B cell (primary cell): ENCODE results near the gene CELF2. TPM values are rescaled to one million over a fixed set of nuclear protein-coding genes. Genes with fewer than 3 reads are reported as not detected.

Source experiments
- ATAC-seq: fragments of 200-7000 bp; cut with Tn5 transposase; one replicate; pipeline ENCODE4 v1.10.0; 2021; ENCODE audit warnings: low read depth, mild to moderate bottlenecking, moderate number of reproducible peaks, moderate library complexity
- CTCF ChIA-PET: fragments of 350-600 bp; sonication (Branson Sonifier 250); formaldehyde crosslinking; loops from one replicate; lab custom pipeline; 2021; ENCODE audit warnings: antibody characterized with exemption, inconsistent platforms; lab: Charles Lee
- POLR2A ChIA-PET: fragments of 350-600 bp; sonication (Branson Sonifier 250); formaldehyde crosslinking; loops from one replicate; lab custom pipeline; 2021; ENCODE audit warnings: antibody characterized with exemption; lab: Charles Lee
- DNase-seq: peaks from one replicate; pipeline ENCODE4 v3.0.0; 2013
- H2AFZ ChIP-seq: 2 replicates; pipeline ENCODE4 v1.6.1; 2012; ENCODE audit warnings: mild to moderate bottlenecking, low read depth, low read length; ENCODE audit not compliant: insufficient read depth, poor library complexity, severe bottlenecking
- H3K27ac ChIP-seq, 2 donors: 1 replicate in 1 of 2; 2 replicates in 1 of 2; pipeline ENCODE4 v1.5.1; 2012 to 2013; ENCODE audit warnings: low read length in 2 of 2, mild to moderate bottlenecking in 2 of 2, moderate library complexity in 1 of 2
- H3K27me3 ChIP-seq, 4 experiments: fragments of 200-600 bp in 1 of 4; sonication (generic) in 1 of 4; replicated peaks in 1 of 4; 1 replicate in 2 of 4; 2 replicates in 2 of 4; pipeline versions ENCODE4 v1.6.1 to v1.7.0; 2013 to 2016; ENCODE audit warnings: low read length in 3 of 4, mild to moderate bottlenecking in 2 of 4, mixed read lengths in 1 of 4, moderate library complexity in 1 of 4; ENCODE audit not compliant: insufficient read depth in 4 of 4, control insufficient read depth in 3 of 4; ENCODE audit errors: control extremely low read depth in 1 of 4
- H3K36me3 ChIP-seq, 2 experiments: replicated peaks in 1 of 2; 1 replicate in 1 of 2; 2 replicates in 1 of 2; pipeline versions ENCODE4 v1.6.1 to v1.7.1; 2013; ENCODE audit warnings: low read length in 1 of 2; ENCODE audit not compliant: insufficient read depth in 2 of 2, control insufficient read depth in 1 of 2; ENCODE audit errors: control extremely low read depth in 1 of 2, extremely low read depth in 1 of 2
- H3K4me1 ChIP-seq, 2 donors: fragments of 200-600 bp in 1 of 2; sonication (generic) in 1 of 2; 1 replicate in 1 of 2; 2 replicates in 1 of 2; pipeline versions ENCODE4 v1.5.1 to v1.6.1; 2013 to 2017; ENCODE audit warnings: low read length in 2 of 2; ENCODE audit not compliant: control insufficient read depth in 2 of 2, insufficient read depth in 2 of 2
- H3K4me2 ChIP-seq: replicated peaks from 2 replicates; pipeline ENCODE3; 2012; ENCODE audit warnings: mild to moderate bottlenecking, low read depth, low read length; ENCODE audit not compliant: poor library complexity, severe bottlenecking
- H3K4me3 ChIP-seq, 5 experiments: fragments of 200-600 bp in 1 of 5; sonication (generic) in 1 of 5; 1 replicate in 3 of 5; 2 replicates in 2 of 5; pipeline versions ENCODE4 v1.5.1 to v1.7.0; 2011 to 2016; ENCODE audit warnings: low read length in 4 of 5, mild to moderate bottlenecking in 4 of 5, low read depth in 2 of 5, control low read depth in 1 of 5, moderate library complexity in 1 of 5; ENCODE audit not compliant: insufficient read depth in 1 of 5; ENCODE audit errors: control extremely low read depth in 1 of 5, extremely low read depth in 1 of 5
- H3K79me2 ChIP-seq: fragments of 200-600 bp; sonication (generic); one replicate; pipeline ENCODE4 v1.6.0; 2016; ENCODE audit warnings: low read length; ENCODE audit not compliant: control insufficient read depth, insufficient read depth
- H3K9ac ChIP-seq: fragments of 200-600 bp; sonication (generic); 2 replicates; pipeline ENCODE4 v1.6.1; 2017; ENCODE audit warnings: mild to moderate bottlenecking, low read length, moderate library complexity
- H3K9me3 ChIP-seq, 3 donors: one replicate each; pipeline versions ENCODE4 v1.6.1 to v1.7.1; 2013; ENCODE audit warnings: low read length in 2 of 3; ENCODE audit not compliant: control insufficient read depth in 2 of 3, insufficient read depth in 1 of 3; ENCODE audit errors: control extremely low read depth in 1 of 3
- H4K20me1 ChIP-seq: 2 replicates; pipeline ENCODE4 v1.6.0; 2012; ENCODE audit warnings: mild to moderate bottlenecking, low read length; ENCODE audit not compliant: insufficient read depth, control insufficient read depth, poor library complexity, severe bottlenecking
- H3K27ac Mint-ChIP-seq: one replicate; pipeline ENCODE4 v1.8.0; 2021; ENCODE audit warnings: mixed read lengths
- H3K27me3 Mint-ChIP-seq: one replicate; pipeline ENCODE4 v1.8.0; 2021; ENCODE audit warnings: mixed read lengths
- H3K4me1 Mint-ChIP-seq: one replicate; pipeline ENCODE4 v1.8.0; 2021; ENCODE audit warnings: mixed read lengths
- H3K4me3 Mint-ChIP-seq: one replicate; pipeline ENCODE4 v1.8.0; 2021; ENCODE audit warnings: mixed read lengths
- H3K9me3 Mint-ChIP-seq: one replicate; pipeline ENCODE4 v1.8.0; 2022; ENCODE audit warnings: mixed read lengths; ENCODE audit not compliant: insufficient read depth
- CTCF ChIP-seq: fragments of 200-600 bp; IDR thresholded peaks from one replicate; pipeline ENCODE4 v1.8.0; 2022; ENCODE audit warnings: antibody characterized with exemption, mild to moderate bottlenecking
- EZH2 ChIP-seq: IDR thresholded peaks from 2 replicates; pipeline ENCODE4 v1.6.1; 2012; ENCODE audit warnings: borderline replicate concordance, low read depth, mild to moderate bottlenecking, moderate library complexity, low read length; ENCODE audit not compliant: insufficient read depth, poor library complexity, severe bottlenecking
- WGBS: methylation state at CpG from one replicate; pipeline ENCODE4 v1.1.5; 2013; ENCODE audit warnings: missing lambda C conversion rate; ENCODE audit not compliant: insufficient coverage; 5-methylcytosine and 5-hydroxymethylcytosine counted together
- intact Hi-C: fragments of 100-400 bp; cut with micrococcal nuclease; formaldehyde crosslinking; loops from one replicate; pipeline ENCODE4 v1.10.0; 2022
- polyA plus RNA-seq: library from polyadenylated mRNA; depleted of rRNA; stranded (reverse); fragments of >200 nt; gene quantifications from 2 replicates; pipeline ENCODE4 v1.2.3, GENCODE V29; 2012
- total RNA-seq, 2 donors: library from RNA; stranded (reverse); fragments of 120-200 nt in 1 of 2; gene quantifications; 1 replicate in 1 of 2; 2 replicates in 1 of 2; pipeline versions ENCODE4 v1.2.3 to v1.2.4, GENCODE V29; 2013 to 2022

Gene CELF2
- total and polyA plus RNA-seq, 2 donors (not counting 1 experiment from before 2014, with no cell fraction given) = 59.5 to 112 TPM

DNA sequence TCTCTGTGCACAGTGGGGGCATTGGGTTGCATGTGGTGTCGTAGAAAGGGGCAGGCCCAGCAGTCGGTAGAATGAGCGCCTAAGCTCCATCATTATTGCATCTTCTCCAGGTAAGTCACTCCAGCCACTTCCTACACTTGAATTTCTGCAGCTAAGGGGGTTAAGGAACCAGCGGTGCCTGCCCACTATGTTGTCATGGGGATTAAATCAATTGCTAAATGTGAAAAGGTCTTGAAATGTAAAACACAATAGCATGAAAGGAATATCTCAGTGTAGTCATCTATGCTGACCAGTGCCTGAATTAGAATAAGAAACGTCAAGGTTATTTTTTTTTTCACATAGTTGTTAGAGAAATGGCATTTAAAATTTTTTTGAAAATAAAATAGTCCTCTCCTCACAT is 15.2 kb upstream of the CELF2 start:
- H3K9ac ChIP-seq = no peak overlapping the region
- ChIA-PET CTCF (no interaction called here), POLR2A (no interaction called here)
- intact Hi-C loops = no loop called here
- H3K9me3 ChIP-seq = no peaks in the 10 kb centered on the region
- H3K4me3 Mint-ChIP-seq = no peak overlapping the region
- TF ChIP-seq CTCF (no peak), EZH2 (no peak)
- H3K27ac Mint-ChIP-seq = no peak overlapping the region
- H3K4me3 ChIP-seq = no peak overlapping the region
- H3K27me3 Mint-ChIP-seq = peaks cover 32% of the 10 kb centered on the region
- ATAC-seq = no peak
- H3K36me3 ChIP-seq = no peaks in the 10 kb centered on the region
- peaks cover 0 to 5% (median 3%) of the 10 kb centered on the region in 4 experiments for H3K27me3 ChIP-seq
- H2AFZ ChIP-seq = no peak overlapping the region
- no CpG with 5 or more reads among the region's 5 CpGs for WGBS
- no peak overlapping the region for H3K4me2 ChIP-seq
- no peak for DNase-seq
- H4K20me1 ChIP-seq = no peaks in the 10 kb centered on the region
- H3K27ac ChIP-seq = no peak overlapping the region
- H3K4me1 Mint-ChIP-seq = no peaks in the 10 kb centered on the region
- H3K9me3 Mint-ChIP-seq = no peaks in the 10 kb centered on the region
- H3K79me2 ChIP-seq = no peaks in the 10 kb centered on the region
- H3K4me1 ChIP-seq = no peaks in the 10 kb centered on the region

- H3K27me3 Mint-ChIP-seq = peaks cover 31% of the 10 kb centered on the region
These were observed 14.8 kb upstream of the CELF2 start for GRCh38 chr10:11002916-11003315.

More at GRCh38 chr10:11002916-11003315, 14.8 kb upstream of the CELF2 start:
- ChIA-PET POLR2A (no interaction called here), CTCF (no interaction called here)
- no CpG with 5 or more reads among the region's 3 CpGs for WGBS
- Histone ChIP-seq H3K9ac (no peak overlapping the region), H3K79me2 (no peaks in the 10 kb centered on the region), H3K9me3 (no peaks in the 10 kb centered on the region), H3K27ac (no peak overlapping the region), H3K36me3 (no peaks in the 10 kb centered on the region), H3K27me3 (peaks cover 0 to 7% (median 4%) of the 10 kb centered on the region in 4 experiments), H3K4me2 (no peak overlapping the region), H3K4me1 (no peaks in the 10 kb centered on the region), H4K20me1 (no peaks in the 10 kb centered on the region), H2AFZ (no peak overlapping the region), H3K4me3 (no peak overlapping the region)
- TF ChIP-seq EZH2 (no peak), CTCF (no peak)
- H3K4me3 Mint-ChIP-seq = no peak overlapping the region
- no peaks in the 10 kb centered on the region for H3K9me3 Mint-ChIP-seq
- ATAC-seq (no peak), DNase-seq (no peak)
- H3K27ac Mint-ChIP-seq = no peak overlapping the region
- intact Hi-C loops = no loop called here
- no peaks in the 10 kb centered on the region for H3K4me1 Mint-ChIP-seq
